ENCODE data around the gene MGAT5B. TPM values are rescaled to one million over a fixed set of nuclear protein-coding genes. Genes with fewer than 3 reads are reported as not detected.

MGAT5B gene
- total RNA-seq, 2 donors from 2014 or later = 0.14 to 4.1 TPM

DNA sequence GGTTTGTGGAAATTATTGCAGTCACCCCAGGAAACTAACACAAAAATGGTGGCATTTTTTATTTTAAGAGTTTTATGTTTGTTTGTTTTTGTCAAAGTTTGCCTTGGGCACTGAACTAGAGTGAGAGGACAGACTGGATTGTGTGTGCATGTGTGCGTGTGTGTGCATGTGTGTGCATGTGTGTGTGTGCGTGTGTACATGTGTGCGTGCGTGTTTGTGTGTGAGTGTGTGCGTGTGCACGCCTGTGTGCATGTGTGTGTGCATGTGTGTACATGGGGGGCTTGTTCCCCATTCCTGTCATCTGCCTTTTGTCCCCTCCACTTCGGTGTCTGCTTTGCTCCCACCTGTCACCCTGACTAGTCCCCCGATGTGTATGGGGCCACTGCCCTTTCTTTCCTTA, 32.5 kb downstream of the MGAT5B start:
- no peak for DNase-seq (ENCODE audit: low spot score)
- WGBS = 91% methylated on average over 8 of the region's 8 CpGs
- H3K9me3 ChIP-seq = no peaks in the 10 kb centered on the region
- TF ChIP-seq POLR2A (IDR thresholded peaks at IDR 0.05) (no peak), POLR2AphosphoS5 (IDR thresholded peaks at IDR 0.05) (no peak)
- TF ChIP-seq, protein P1, sequence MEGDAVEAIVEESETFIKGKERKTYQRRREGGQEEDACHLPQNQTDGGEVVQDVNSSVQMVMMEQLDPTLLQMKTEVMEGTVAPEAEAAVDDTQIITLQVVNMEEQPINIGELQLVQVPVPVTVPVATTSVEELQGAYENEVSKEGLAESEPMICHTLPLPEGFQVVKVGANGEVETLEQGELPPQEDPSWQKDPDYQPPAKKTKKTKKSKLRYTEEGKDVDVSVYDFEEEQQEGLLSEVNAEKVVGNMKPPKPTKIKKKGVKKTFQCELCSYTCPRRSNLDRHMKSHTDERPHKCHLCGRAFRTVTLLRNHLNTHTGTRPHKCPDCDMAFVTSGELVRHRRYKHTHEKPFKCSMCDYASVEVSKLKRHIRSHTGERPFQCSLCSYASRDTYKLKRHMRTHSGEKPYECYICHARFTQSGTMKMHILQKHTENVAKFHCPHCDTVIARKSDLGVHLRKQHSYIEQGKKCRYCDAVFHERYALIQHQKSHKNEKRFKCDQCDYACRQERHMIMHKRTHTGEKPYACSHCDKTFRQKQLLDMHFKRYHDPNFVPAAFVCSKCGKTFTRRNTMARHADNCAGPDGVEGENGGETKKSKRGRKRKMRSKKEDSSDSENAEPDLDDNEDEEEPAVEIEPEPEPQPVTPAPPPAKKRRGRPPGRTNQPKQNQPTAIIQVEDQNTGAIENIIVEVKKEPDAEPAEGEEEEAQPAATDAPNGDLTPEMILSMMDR (IDR thresholded peaks at IDR 0.05) = no peak
- intact Hi-C loops (cut with DNase I) = no loop called here
- no peak overlapping the region for H3K4me3 ChIP-seq
- H3K27me3 ChIP-seq (replicated peaks; ENCODE audit: insufficient read depth) = no peaks in the 10 kb centered on the region
- H3K4me1 ChIP-seq (replicated peaks) = peaks cover 3% of the 10 kb centered on the region
- H3K27ac ChIP-seq = no peak overlapping the region
- no peaks in the 10 kb centered on the region for H3K36me3 ChIP-seq

DNA sequence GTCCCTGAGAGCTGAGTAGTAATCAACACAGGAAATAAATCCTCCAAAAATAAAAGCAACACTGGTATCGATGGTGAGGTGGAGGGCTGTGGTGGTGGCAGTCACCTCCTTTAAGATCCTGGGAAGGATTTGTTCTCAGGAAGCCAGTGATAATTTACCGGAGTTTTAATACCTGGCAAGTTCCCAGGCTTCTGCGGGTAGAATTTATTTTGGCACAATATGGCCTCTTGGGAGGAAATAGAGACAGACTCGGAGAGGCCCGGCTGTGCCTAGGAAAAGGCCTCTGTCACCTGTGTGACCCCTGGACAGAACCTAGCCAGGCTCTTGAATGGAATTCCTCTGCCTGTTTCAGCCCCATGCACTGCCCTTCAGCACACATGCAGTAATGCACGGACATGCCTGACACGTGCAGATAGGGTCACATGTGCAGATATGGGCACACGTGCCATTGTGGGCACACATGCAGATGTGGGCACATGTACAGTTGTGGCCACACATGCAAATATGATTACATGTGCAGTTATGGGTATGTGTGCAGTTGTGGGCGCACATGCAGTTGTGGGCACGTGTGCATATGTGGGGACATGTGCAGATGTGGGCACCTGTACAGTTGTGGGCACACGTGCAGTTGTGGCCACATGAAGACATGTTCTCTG, 33.5 kb downstream of the MGAT5B start:
- WGBS = 42% methylated on average over 11 of the region's 11 CpGs
- intact Hi-C loops (cut with DNase I) = no loop called here

DNA sequence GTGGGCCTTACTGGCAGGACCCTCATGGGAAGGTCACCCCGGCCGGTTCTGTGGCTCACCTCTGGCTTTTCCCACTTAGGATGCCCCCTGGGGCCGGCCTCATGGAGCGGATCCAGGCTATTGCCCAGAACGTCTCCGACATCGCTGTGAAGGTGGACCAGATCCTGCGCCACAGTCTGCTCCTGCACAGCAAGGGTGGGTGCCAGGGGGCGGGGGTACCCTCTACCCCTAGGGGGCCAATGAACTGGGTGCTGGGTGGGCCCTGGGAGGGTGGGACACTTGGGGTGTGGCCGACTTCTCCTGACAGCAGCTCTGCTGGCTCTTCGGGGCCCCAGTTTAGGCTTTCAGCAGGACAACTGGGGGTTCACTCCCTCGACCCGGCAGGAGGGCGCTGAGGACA, 34.3 kb downstream of the MGAT5B start:
- no peak for DNase-seq (ENCODE audit: low spot score)
- H3K27ac ChIP-seq = no peak overlapping the region
- WGBS = 91% methylated on average over 13 of the region's 14 CpGs

More for the DNA sequence above, 33.5 kb downstream of the MGAT5B start:
- TF ChIP-seq POLR2AphosphoS5 (IDR thresholded peaks at IDR 0.05) (peak; percentile 56), POLR2A (IDR thresholded peaks at IDR 0.05) (no peak)
- TF ChIP-seq, protein P1 (IDR thresholded peaks at IDR 0.05) = no peak
- Histone ChIP-seq H3K27me3 (replicated peaks; ENCODE audit: insufficient read depth) (no peaks in the 10 kb centered on the region), H3K27ac (no peak overlapping the region), H3K4me1 (replicated peaks) (peaks cover 3% of the 10 kb centered on the region), H3K4me3 (no peak overlapping the region), H3K9me3 (no peaks in the 10 kb centered on the region), H3K36me3 (no peaks in the 10 kb centered on the region)
- DNase-seq (ENCODE audit: low spot score) = peak; percentile 53

DNA sequence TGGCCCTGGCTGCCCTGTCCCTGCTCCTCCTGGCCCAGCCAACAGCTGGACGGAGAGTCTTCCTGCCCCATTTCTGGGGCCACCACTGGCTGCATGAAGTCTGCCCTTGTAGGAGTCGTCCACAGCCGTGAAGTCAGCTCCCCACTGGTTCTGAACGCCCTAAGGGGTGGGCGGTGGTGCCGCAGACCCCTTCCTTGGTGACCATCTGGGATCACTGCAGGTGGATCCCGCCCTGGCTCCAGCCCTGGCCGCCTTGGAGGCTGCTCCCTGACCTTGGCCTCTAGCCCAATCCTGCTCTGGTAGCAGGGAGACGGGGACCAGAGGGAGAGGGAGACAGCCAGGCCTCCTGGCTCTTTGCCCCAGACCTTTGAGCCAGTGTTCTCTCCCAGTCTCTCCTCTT, 35.4 kb downstream of the MGAT5B start:
- peaks cover 3% of the 10 kb centered on the region for H3K4me1 ChIP-seq (replicated peaks)
- H3K27me3 ChIP-seq (replicated peaks; ENCODE audit: insufficient read depth) = no peaks in the 10 kb centered on the region
- no peak for TF ChIP-seq POLR2AphosphoS5 (IDR thresholded peaks at IDR 0.05)
- no peak for TF ChIP-seq POLR2A (IDR thresholded peaks at IDR 0.05)
- TF ChIP-seq, protein P1 (IDR thresholded peaks at IDR 0.05) = no peak
- no peak for DNase-seq (ENCODE audit: low spot score)
- no peak overlapping the region for H3K27ac ChIP-seq
- intact Hi-C loops (cut with DNase I) = no loop called here
- 83% methylated on average over 9 of the region's 9 CpGs for WGBS
- no peak overlapping the region for H3K4me3 ChIP-seq
- no peaks in the 10 kb centered on the region for H3K9me3 ChIP-seq
- H3K36me3 ChIP-seq = no peaks in the 10 kb centered on the region

More for the DNA sequence above, 34.3 kb downstream of the MGAT5B start:
- no peaks in the 10 kb centered on the region for H3K36me3 ChIP-seq
- H3K4me1 ChIP-seq (replicated peaks) = peaks cover 3% of the 10 kb centered on the region
- intact Hi-C loops (cut with DNase I) = no loop called here
- H3K4me3 ChIP-seq = no peak overlapping the region
- TF ChIP-seq POLR2AphosphoS5 (IDR thresholded peaks at IDR 0.05) = no peak
- TF ChIP-seq POLR2A (IDR thresholded peaks at IDR 0.05) = no peak
- TF ChIP-seq, protein P1 (IDR thresholded peaks at IDR 0.05) = no peak
- H3K27me3 ChIP-seq (replicated peaks; ENCODE audit: insufficient read depth) = no peaks in the 10 kb centered on the region
- H3K9me3 ChIP-seq = no peaks in the 10 kb centered on the region

DNA sequence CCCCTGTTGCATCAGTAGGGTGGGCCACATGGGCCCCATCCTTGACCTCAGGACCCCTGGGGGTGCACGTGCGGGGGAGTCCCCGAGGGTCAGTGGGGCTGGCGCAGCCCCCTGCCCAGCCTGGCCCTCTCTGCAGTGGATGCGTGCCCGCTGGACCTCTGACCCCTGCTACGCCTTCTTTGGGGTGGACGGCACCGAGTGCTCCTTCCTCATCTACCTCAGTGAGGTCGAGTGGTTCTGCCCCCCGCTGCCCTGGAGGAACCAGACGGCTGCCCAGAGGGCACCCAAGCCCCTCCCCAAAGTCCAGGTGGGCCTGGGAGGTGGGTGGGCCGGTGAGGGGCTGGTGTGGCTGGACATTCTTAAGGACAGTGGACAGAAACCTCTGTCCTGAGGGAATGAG, 35.9 kb downstream of the MGAT5B start:
- DNase-seq (ENCODE audit: low spot score) = no peak
- Histone ChIP-seq H3K27ac (no peak overlapping the region), H3K36me3 (no peaks in the 10 kb centered on the region), H3K4me3 (no peak overlapping the region), H3K9me3 (no peaks in the 10 kb centered on the region), H3K4me1 (replicated peaks) (peaks cover 3% of the 10 kb centered on the region), H3K27me3 (replicated peaks; ENCODE audit: insufficient read depth) (no peaks in the 10 kb centered on the region)
- WGBS = 87% methylated on average over 10 of the region's 13 CpGs
- intact Hi-C loops (cut with DNase I) = no loop called here
- no peak for TF ChIP-seq POLR2AphosphoS5 (IDR thresholded peaks at IDR 0.05)
- TF ChIP-seq, protein P1 (IDR thresholded peaks at IDR 0.05) = no peak
- TF ChIP-seq POLR2A (IDR thresholded peaks at IDR 0.05) = no peak

All from prostate gland (tissue), 2 donors.